Measurements from ENCODE around the gene NCOA3. TPM values are rescaled to one million over a fixed set of nuclear protein-coding genes. Genes with fewer than 3 reads are reported as not detected.
A peak's percentile ranks its signal among the peaks of the same experiment; 100 is the strongest.
"Not testable (repeated sequence)": the region's sequence is repeated elsewhere in the genome, so short reads cannot be mapped to it uniquely, and the experiment has no call there.

NCOA3 gene
- total RNA-seq, 1 donor, result 44.5 TPM

GRCh38 chr20:47461120-47461685 lies 40.5 kb upstream of the NCOA3 start:
- H3K27me3 ChIP-seq (ENCODE audit: insufficient read depth, low read length), result no peaks in the 10 kb centered on the region
- no peak overlapping the region for H2AFZ ChIP-seq (ENCODE audit: low read length)
- H3K27ac ChIP-seq (ENCODE audit: low read depth, low read length), result no peak overlapping the region
- no peak for TF ChIP-seq CTCF (IDR thresholded peaks at IDR 0.05; ENCODE audit: extremely low read depth, low read depth, low read length)
- no peaks in the 10 kb centered on the region for H3K9me3 ChIP-seq (ENCODE audit: low read depth, low read length)
- H3K4me1 ChIP-seq (ENCODE audit: insufficient read depth, low read length), result peaks cover 33% of the 10 kb centered on the region
- DNase-seq (ENCODE audit: insufficient read length, low spot score, missing footprints), result no peak
- no peaks in the 10 kb centered on the region for H3K79me2 ChIP-seq (ENCODE audit: insufficient read depth, low read length)
- H3K4me3 ChIP-seq (ENCODE audit: insufficient read depth, low read length), result no peak overlapping the region
- H3K4me2 ChIP-seq (ENCODE audit: insufficient read depth, low read length), result no peak overlapping the region
- no peaks in the 10 kb centered on the region for H3K36me3 ChIP-seq (ENCODE audit: insufficient read depth, low read length)
- no peaks in the 10 kb centered on the region for H4K20me1 ChIP-seq (ENCODE audit: insufficient read depth, low read length)

GRCh38 chr20:47461906-47462305 lies 39.8 kb upstream of the NCOA3 start:
- not testable (repeated sequence) for H3K36me3 ChIP-seq (ENCODE audit: insufficient read depth, low read length); H3K27ac ChIP-seq (ENCODE audit: low read depth, low read length); H2AFZ ChIP-seq (ENCODE audit: low read length); H3K4me2 ChIP-seq (ENCODE audit: insufficient read depth, low read length); H3K9me3 ChIP-seq (ENCODE audit: low read depth, low read length); H4K20me1 ChIP-seq (ENCODE audit: insufficient read depth, low read length); H3K4me3 ChIP-seq (ENCODE audit: insufficient read depth, low read length); H3K79me2 ChIP-seq (ENCODE audit: insufficient read depth, low read length); DNase-seq (ENCODE audit: insufficient read length, low spot score, missing footprints); H3K27me3 ChIP-seq (ENCODE audit: insufficient read depth, low read length)
- H3K4me1 ChIP-seq (ENCODE audit: insufficient read depth, low read length), result peaks cover 33% of the 10 kb centered on the region

GRCh38 chr20:47464380-47465101 lies 37.1 kb upstream of the NCOA3 start:
- peaks cover 26% of the 10 kb centered on the region for H3K4me1 ChIP-seq (ENCODE audit: insufficient read depth, low read length)

GRCh38 chr20:47465335-47466090 lies 36.2 kb upstream of the NCOA3 start:
- Histone ChIP-seq H4K20me1 (ENCODE audit: insufficient read depth, low read length) (no peaks in the 10 kb centered on the region), H2AFZ (ENCODE audit: low read length) (no peak overlapping the region), H3K36me3 (ENCODE audit: insufficient read depth, low read length) (no peaks in the 10 kb centered on the region), H3K27me3 (ENCODE audit: insufficient read depth, low read length) (no peaks in the 10 kb centered on the region), H3K27ac (ENCODE audit: low read depth, low read length) (peak overlapping the region; percentile 62), H3K79me2 (ENCODE audit: insufficient read depth, low read length) (no peaks in the 10 kb centered on the region), H3K4me1 (ENCODE audit: insufficient read depth, low read length) (peaks cover 26% of the 10 kb centered on the region), H3K9me3 (ENCODE audit: low read depth, low read length) (no peaks in the 10 kb centered on the region), H3K4me3 (ENCODE audit: insufficient read depth, low read length) (no peak overlapping the region), H3K4me2 (ENCODE audit: insufficient read depth, low read length) (peak overlapping the region; percentile 70)
- no peak for DNase-seq (ENCODE audit: insufficient read length, low spot score, missing footprints)
- no peak for TF ChIP-seq CTCF (IDR thresholded peaks at IDR 0.05; ENCODE audit: extremely low read depth, low read depth, low read length)

More at GRCh38 chr20:47464380-47465101, 37.1 kb upstream of the NCOA3 start:
- Histone ChIP-seq H3K79me2 (ENCODE audit: insufficient read depth, low read length) (no peaks in the 10 kb centered on the region), H3K4me2 (ENCODE audit: insufficient read depth, low read length) (peak overlapping the region; percentile 70), H2AFZ (ENCODE audit: low read length) (peak overlapping the region; percentile 41), H3K4me3 (ENCODE audit: insufficient read depth, low read length) (peak overlapping the region; percentile 10), H4K20me1 (ENCODE audit: insufficient read depth, low read length) (no peaks in the 10 kb centered on the region), H3K36me3 (ENCODE audit: insufficient read depth, low read length) (no peaks in the 10 kb centered on the region), H3K27ac (ENCODE audit: low read depth, low read length) (peak overlapping the region; percentile 75), H3K27me3 (ENCODE audit: insufficient read depth, low read length) (no peaks in the 10 kb centered on the region), H3K9me3 (ENCODE audit: low read depth, low read length) (no peaks in the 10 kb centered on the region)
- peak; percentile 91 for DNase-seq (ENCODE audit: insufficient read length, low spot score, missing footprints)
- peak; percentile 52 for TF ChIP-seq CTCF (IDR thresholded peaks at IDR 0.05; ENCODE audit: extremely low read depth, low read depth, low read length)

Data from osteoblast (primary cell).